ENCODE measurements around the gene ATP2B2. TPM values are rescaled to one million over a fixed set of nuclear protein-coding genes. Genes with fewer than 3 reads are reported as not detected.

Gene ATP2B2
- total and polyA plus RNA-seq, 9 of the 15 experiments (the other 6 are each of a cell fraction or from before 2014, with no cell fraction given) = 0.06 TPM; not detected in 8

DNA sequence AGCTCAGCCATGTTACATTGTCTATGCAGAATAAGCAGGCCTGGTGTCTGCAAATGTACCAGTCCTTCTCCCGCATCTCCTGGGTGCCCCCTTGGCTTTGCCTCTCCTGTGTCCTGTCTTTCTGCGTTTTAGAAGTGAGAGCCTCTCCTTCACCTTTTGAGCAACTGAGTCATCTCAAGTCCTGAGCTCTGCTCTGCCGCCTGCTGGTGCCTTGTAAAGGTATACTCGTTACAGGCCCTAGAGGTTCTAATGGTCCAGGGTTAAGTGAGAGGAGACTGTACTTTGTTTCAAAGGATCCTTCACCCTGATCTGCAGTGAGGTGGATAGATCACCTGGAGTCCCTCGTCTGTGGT lies 225.2 kb downstream of the ATP2B2 start (continued):
- TF ChIP-seq RBM17 (IDR thresholded peaks at IDR 0.05; ENCODE audit: borderline replicate concordance, low read depth, low read length) (no peak), KDM2B (CRISPR knock-in tag; IDR thresholded peaks at IDR 0.05) (no peak), RNF2 (IDR thresholded peaks at IDR 0.05) (no peak), ZNF75A (CRISPR knock-in tag; IDR thresholded peaks at IDR 0.05) (no peak), ZNF436 (CRISPR knock-in tag; IDR thresholded peaks at IDR 0.05) (no peak), PRMT5 (CRISPR knock-in tag; IDR thresholded peaks at IDR 0.05) (no peak), ELF4 (CRISPR knock-in tag; IDR thresholded peaks at IDR 0.05) (no peak), NFRKB (IDR thresholded peaks at IDR 0.05; ENCODE audit: low read depth) (no peak), BCOR (IDR thresholded peaks at IDR 0.05) (no peak), KDM1A (IDR thresholded peaks at IDR 0.05) (no peak), PHF8 (IDR thresholded peaks at IDR 0.05; ENCODE audit: borderline replicate concordance, low read length) (no peak), ZNF347 (CRISPR knock-in tag; IDR thresholded peaks at IDR 0.05; ENCODE audit: low read depth) (no peak), POLR2A (conservative IDR thresholded peaks at IDR 0.05) (no peak), SRSF1 (IDR thresholded peaks at IDR 0.05; ENCODE audit: low read depth, low read length) (no peak), SMARCA4 (IDR thresholded peaks at IDR 0.05) (no peak), BHLHE40 (IDR thresholded peaks at IDR 0.05; ENCODE audit: low read length) (no peak)
- TF ChIP-seq, protein P1, sequence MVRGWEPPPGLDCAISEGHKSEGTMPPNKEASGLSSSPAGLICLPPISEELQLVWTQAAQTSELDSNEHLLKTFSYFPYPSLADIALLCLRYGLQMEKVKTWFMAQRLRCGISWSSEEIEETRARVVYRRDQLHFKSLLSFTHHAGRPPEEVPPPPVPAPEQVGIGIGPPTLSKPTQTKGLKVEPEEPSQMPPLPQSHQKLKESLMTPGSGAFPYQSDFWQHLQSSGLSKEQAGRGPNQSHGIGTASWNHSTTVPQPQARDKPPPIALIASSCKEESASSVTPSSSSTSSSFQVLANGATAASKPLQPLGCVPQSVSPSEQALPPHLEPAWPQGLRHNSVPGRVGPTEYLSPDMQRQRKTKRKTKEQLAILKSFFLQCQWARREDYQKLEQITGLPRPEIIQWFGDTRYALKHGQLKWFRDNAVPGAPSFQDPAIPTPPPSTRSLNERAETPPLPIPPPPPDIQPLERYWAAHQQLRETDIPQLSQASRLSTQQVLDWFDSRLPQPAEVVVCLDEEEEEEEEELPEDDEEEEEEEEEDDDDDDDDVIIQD (CRISPR knock-in tag; IDR thresholded peaks at IDR 0.05) = no peak
